NCI-H1105 (cell line): ENCODE results near the gene SAMD13.
"Not testable (repeated sequence)": the region's sequence is repeated elsewhere in the genome, so short reads cannot be mapped to it uniquely, and the experiment has no call there.

Source experiments
- DNase-seq: peaks from one replicate; lab custom pipeline; 2025; lab: John Stamatoyannopoulos, UW

SAMD13 gene

DNA sequence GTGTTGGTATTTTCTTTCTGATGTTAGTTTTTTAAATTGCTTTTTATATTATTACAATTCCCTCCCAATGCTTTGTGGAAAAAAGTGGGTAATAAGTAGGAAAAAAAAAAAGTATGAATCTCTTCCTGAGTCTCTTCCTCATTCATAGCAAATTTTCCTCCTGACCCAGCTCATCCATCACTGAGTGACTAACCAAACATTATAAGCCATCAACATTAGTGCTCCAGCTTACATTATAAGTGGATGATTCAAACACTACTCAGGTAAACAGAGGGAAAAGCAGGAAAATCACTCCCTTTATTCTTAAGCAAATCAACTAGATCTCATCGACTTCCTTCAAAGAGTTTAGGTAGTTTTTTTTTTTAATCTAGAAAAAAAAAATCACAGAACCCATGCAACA lies 15.4 kb upstream of the SAMD13 start:
- no peak for DNase-seq

DNA sequence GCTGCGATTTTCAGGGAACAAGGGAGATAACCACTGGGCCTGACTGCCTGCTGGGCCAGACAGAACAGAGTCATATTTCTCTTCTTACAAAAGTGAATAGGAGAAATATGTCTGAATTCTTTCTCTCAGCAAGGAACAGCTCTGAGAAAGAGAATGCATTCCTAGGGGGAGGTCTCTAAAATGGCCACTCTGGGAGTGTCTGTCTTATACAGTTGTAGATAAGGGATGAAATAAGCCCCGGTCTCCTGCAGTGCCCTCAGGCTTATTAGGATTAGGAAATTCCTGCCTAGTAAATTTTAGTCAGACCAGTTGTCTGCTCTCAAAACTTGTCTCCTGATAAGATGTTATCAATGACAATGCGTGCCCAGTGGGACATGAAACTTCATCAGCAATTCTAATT lies 14.1 kb upstream of the SAMD13 start:
- DNase-seq, result not testable (repeated sequence)

DNA sequence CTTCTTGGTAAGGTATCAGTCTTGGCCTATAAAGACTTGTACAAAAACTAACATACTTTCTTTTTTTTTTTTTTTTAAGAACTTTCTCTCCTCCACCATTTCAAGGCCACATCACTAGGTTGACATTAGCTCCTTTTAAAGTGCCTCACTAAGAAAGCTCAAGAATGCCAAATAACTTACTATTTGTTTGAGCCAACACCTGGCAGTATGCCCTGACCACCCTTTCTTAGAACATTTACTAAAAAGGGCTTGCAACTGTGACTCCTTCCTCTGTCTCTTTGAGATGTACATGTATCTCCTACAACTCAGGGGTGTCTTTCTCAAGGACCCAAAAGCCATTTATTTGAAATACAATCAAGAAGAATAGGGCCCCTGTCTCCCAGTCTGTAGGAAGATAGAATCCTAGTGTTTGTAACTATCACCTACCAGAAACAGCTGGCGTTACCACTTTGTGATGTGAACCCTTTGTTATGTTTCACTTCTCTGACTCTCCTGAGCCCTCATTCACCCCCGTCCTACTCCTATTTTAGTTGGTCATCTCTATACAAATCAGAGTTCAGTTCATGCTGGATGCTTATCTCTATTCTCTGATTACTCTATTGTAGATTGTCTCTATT lies 12.2 kb upstream of the SAMD13 start:
- DNase-seq, result no peak

DNA sequence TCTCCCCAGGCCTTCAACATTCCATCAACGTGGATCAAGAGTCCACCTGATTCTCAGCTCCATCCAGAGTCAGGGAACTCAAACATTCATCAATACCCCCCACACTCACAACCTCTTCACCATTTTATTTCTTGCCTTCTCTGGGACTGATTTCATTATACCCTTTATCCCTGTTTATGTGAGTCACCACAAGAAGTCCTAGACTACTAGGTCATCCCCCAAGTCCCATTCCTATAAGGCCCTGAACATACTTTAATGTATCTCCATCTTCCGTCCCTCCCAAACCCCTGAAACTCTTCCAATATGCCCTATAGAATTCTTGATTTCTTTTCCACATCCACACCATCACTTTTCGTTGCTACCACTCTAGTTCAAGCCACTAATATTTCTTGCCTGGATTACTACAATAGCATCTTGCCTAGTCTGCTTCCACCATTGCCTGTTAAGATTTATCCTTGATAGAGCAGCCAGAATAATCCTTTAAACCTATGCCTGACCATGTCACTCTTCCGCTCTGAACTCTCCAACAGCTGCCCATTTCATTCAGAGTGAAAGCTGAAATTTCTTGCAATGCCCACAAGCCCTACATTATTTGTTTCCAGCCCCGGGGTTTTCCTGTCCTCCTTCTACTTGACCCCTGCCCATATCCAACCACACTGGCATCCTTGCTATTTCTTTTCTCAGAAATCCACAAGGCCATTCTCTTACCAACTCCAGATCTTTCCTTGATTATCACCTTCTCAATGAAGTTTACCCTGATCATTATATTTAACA lies 9.4 kb upstream of the SAMD13 start:
- DNase-seq, result no peak

DNA sequence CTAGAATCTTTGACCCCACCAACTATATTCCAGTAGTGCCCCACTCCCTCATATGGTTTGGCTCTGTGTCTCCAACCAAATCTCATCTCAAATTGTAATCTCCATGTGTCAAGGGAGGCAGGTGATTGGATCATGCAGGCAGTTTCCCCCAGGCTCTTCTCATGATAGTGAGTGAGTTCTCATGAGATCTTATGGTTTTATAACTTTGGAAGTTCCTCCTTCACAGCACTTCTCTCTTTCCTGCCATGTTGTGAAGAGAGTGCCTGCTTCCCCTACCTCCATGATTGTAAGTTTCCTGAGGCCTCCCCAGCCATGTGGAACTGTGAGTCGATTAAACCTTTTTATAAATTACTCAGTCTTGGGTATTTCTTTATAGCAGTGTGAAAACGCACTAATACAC lies 7.7 kb upstream of the SAMD13 start:
- DNase-seq, result no peak

DNA sequence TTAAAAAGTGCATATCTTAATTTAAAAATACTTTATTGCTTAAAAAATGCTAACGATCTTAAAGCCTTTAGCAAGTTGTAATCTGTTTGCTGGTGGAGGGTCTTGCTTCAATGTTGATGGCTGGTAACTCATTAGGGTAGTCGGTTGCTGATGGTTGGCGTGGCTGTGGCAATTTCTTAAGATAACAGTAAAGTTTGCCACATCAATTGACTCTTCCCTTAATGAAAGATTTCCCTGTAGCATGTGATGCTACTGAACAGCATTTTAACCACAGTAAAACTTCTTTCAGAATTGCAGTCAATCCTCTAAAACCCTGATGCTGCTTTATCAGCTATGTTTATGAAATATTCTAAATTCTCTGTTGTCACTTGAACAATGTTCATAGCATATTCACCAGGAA lies 6.8 kb upstream of the SAMD13 start:
- no peak for DNase-seq

DNA sequence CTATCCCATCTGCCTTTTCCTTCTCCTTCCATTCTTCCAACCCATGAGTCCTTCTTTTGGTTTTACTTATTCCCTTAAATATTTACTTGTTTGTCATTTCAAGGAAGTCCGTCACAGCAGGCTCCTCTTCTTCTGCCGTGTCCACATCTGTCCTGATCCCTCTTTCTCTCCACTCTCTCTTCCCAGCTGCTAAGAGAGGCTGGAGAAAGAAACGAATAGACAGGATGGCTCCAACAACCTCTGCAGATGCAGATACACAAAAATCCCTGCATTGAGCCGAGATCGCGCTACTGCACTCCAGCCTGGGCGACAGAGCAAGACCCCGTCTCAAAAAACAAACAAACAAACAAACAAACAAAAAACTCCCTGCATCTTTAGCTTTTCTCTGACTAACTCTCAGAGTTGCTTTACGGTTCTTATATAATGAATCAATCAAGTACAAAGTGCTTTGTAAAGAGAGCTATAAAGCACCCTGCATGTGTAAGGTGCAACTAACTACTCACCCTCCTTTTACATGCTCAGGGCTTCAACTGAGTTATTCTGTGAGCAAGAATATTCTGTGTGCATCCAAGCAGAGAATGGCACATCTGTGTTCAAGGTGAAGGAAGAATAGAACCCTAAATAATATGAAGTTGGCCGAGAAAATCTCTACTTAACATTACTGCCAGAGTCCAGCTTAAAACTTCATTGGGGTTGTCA lies 3.8 kb upstream of the SAMD13 start:
- DNase-seq, result no peak

DNA sequence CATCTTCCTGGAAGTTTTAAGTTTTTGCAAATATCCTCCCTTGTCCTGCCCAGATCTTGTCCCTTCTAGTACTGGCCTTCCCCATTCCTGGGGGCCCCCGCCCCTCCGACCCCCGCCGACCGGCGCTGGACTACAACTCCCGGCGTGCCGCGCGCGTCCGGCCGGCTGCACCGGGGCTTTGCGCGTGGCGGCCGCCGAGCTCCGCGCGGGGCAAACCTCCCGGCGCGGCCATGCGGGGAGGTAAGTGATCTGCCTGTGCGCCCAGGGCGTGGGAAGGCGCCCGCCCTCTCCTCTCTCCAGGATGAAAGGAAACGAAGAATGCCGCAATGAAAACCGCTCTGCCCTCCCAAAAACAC lies 3.2 kb upstream of the SAMD13 start:
- DNase-seq, result peak; percentile 24

DNA sequence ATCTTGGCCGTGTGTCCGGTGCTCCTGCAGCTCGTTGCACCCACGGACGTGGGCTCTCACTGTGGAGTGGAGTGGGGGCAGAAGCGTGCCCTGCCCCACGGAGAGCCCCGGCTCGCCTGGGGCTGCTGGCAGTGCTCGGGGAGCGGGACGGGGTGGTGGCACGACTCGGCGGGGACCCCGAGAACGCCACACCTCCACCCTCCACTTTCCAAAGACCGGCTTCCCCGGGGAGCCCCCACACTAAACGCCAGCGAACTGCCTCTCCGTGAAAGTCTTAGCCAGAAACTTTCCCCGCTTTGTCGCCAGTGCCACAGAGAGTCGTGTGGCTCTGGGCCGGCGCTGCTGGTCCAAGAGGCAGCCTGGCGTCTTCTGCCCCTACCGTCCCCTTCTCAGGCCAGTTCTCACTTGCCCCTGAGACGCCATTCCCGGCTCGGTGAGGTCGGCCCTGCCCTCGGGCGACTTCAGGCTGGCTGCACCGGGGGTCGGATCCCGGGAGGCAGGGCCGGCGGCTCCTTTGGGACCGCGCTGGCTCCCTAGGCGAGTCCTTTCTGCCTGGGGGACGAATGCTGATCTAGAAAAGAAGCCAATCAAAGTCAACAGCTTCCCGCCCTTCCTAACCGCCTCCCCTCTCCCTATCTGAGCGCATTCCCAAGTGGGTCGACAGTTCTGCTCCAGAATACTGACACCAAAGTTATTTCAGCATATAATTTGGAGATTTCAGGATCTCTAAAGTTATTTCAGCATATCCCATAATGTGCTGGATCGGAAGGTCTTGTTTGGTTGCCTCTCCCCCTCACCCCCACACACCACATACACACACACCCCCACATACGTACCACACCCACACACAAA lies 2.6 kb upstream of the SAMD13 start:
- DNase-seq, result no peak

DNA sequence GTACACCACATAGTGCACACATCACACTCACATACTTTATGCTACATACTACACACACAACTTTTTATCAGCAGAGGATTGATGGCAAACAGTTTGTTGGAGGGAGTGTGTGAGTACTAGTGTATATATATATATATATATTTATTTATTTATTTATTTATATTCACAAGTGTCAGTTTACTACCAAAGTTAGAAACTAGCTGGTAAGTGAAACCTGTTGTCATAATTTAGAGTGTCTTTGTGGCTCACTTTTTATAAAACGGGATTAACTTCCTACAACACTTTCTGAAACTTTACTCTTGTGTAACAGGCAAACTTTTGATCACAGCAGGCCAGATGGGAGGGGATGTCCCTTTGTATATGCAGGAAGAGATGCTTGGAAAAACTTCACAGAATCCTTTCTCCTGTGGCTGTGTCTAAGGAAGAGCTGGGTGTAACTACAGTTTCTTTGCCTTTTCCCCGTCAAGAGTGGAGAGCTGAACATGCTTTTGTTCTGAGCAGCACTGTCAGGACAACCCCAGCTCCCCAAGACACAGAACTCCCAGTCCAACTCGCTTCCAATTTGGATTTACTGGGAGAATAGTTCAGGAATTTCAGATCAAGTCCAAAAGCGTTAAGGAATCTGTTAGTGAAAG lies 1.9 kb upstream of the SAMD13 start:
- no peak for DNase-seq

DNA sequence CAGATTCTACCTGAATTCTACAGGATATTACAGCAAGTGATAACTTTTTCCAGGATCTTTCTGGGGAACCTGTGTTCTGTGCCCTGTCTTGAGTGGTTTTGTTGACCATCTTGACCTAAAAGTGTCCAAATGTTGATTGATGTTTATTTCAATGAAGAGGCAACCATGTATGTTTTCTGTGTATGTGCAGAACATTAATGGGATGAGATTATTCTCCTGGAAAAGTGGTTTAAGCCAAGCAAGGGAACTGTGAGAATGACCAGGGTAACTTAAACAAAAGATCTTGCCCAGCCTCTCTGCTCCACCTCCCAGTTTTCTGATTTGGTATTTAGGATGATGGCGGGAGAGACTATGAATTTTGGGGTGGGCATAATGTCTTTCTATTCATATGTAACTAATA lies 1.0 kb upstream of the SAMD13 start:
- no peak for DNase-seq

DNA sequence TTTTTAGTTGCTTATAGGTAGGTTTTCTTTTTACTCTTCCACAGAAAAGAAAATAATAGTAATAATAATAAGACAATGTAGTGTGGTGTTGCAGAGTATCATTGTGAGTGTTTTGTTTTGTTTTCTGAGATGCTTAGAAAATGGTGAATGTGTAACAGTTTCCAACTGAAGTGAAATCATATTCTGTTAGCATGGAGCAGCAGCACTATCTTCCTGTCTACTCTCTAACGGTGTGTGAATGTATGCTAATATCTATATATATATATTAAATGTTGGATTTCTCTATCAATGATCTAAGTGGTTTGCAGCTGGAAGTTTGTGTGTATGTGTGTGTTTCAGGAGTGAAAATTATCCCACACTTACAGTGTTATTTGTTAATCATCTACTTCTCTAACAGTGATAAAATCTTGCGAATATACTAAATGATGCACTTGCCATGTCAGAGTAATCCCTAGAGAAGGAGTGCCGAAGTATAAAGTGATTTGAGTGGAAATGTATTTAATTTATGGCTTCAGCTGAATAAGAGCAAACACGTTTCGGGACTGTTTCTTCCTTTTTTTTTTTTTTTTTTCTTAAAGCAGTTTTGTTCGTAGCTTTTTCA lies 377 bp downstream of the SAMD13 start:
- DNase-seq, result no peak

DNA sequence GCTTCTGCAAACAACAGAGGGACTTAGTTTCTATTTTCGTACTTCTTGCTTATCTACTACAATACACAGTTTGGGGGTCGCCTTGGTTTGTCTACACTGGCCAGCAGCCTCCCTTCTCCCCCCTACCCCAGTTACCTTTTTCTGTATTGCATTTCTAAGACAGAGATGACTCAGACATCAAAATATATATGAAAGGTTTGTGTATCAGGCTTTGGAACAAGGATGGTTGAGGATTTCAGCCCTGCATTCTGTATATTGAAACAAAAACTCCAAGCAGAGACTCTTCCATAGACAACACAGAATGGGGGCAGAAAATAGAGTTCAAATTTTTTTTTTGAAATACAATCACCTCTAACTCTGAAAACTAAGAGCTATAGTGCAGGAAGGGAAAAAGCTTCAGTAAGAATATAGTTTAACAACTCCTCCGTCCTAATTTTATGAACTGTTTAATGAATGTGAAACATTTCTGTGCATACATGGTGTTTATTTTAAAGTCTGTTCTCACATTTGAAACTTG lies 1.9 kb downstream of the SAMD13 start:
- no peak for DNase-seq

DNA sequence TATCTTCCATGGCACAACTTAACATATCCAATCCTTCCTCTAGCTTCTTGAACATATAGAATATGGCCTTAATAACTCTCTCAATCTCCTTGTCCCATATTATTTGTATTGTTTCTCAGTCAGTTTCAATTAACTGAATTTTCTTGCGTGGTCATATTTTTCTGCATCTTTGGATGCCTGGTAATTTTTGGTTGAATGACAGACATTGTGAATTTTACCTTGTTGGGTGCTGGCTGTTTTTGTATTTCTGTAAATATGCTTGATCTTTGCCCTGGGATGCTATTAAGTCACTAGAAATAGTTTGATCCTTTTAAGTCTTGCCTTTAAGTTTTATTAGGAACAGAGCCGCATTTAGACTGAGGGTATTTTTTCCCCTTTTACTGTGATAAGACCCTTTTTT lies 5.9 kb downstream of the SAMD13 start:
- DNase-seq, result no peak

DNA sequence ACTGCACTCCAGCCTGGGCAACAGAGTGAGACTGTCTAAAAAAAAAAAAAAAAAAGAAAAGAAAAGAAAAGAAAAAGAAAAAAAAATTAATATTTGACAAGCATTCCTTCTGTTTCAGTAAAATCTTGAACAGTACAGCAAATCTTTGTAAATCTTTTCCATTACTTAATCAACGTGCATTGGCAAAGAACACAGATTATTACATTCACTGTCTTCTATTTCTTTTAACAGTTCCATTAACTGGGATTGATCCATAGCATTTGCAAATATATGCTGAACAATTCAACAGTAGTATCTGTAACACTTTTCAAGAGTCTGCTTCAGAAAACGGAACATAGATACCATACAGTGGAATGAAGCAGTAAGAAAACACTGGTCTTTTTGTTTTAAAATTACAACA lies 9.8 kb downstream of the SAMD13 start:
- DNase-seq, result no peak

DNA sequence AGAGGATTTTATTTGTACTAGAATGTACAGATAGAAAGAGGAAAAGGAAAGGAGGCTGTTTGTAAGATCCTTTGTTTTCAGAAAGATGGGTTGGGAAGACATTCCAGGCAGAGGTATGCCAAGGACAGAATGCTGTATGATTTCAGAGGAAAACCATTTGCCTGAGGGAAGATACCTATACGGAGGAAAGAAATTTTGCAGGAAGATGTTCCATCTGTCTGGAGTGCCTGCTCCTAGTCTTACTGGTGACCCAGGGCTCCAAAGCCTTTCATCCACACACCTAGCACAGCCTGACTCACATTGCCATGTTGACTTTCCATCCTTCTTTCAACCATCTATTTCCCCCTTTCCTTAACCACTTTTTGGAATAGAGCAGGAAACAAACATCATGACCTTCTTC lies 18.2 kb downstream of the SAMD13 start:
- DNase-seq, result no peak

DNA sequence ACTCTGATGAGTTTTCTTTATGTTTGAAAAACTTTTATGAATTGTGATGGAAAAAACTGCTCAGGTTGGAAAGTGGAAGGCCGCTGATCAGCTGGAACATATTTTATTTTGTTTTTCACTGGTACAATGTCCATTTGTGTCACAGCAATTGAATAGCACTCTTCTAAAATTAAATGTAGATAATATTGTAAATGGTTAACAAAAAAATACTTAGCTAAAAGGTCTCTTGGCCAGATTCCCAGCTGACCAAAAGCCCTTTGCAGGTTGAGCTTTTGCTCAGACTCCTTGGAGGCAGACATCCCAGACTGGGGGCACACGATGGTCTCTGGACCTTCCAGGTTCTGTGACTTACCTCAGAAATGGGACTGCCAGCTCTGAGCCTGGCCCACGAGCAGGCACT lies 26.3 kb downstream of the SAMD13 start:
- no peak for DNase-seq

DNA sequence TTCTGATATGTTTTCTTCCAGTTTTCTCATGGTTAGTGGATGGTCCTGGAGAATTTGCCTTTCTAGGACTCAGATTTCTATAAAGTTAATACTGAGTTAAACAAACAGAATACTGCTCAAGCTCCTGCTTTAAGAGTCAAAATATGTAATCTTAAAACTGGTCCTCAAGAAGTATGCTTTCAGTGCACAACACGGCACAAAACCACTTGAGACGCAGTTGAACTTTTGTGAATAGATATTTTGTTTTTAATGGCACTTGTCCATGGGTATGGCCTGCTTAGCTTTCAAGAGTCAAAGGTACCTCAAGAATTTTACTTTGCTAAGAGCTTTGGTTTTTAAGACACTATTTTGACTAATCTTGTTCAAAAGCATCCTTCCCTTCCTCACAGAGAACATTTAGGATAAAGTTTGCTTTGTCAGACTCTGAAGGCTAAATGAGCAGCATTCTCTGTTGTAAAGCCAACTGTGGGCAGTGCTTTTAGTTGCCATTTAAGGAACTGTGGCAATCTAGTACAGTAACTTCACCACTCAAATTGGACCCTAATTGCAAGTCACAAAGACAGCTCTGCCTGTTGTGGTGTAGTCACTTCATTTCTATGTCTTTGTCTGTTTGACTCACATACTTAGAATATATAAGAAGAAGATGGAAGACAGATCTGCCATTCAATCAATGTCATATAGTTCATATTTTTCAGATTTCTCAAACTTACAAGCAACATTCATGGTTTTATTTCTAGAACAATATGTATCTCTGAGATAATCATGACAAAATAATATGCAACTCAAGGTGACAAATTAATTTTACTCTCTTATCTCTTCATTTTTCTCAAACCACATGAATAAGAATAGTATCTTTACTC lies 28.8 kb downstream of the SAMD13 start:
- DNase-seq, result no peak

DNA sequence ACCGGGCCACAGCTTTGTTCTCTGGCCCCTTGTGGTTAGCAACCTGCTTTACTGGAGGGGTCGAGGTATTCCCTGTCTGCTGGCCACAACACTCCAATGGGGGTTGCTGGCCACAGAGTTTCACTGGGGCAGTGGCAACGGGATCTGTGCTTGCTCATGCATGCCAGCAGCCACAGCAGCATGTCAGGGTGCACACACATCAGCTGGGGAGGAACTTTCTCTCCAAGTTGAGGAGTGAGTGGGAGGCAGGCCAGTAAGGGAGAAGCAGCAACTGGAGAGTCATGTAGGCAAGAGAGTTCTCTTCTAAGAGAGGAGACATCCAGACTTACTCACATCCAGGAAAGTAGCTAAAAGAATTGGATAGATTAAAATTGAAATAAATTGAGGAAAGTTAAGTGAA lies 38.0 kb downstream of the SAMD13 start:
- no peak for DNase-seq

DNA sequence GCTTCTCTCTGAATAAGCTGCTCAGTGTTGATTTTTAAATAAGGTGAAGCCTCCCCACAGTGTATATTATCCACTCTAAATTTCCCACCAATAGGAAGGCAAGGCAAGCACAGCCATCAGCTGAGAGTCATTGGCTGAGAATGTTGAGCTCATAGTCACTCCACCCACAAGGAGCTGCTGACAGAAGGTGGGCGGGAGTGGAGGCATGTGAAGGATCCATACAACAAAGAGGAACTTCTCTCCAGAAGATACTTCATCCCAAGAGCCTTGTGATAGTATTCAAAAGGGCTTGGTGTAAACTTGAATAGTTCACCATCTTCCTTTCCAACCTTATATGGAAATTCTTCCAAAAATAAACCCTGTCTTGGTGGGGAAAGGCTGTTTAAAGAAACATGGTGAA lies 42.8 kb downstream of the SAMD13 start:
- no peak for DNase-seq
